GM21526 (cell line): Measurements from ENCODE around the gene HSPB3.
"Not testable (repeated sequence)": the region's sequence is repeated elsewhere in the genome, so short reads cannot be mapped to it uniquely, and the experiment has no call there.

ENCODE experiments used
- ATAC-seq: cut with Tn5 transposase; IDR thresholded peaks from one replicate; pipeline ENCODE4 v1.9.1; 2021; ENCODE audit warnings: moderate library complexity; ENCODE audit not compliant: unreplicated experiment, low FRiP score

The HSPB3 gene

DNA sequence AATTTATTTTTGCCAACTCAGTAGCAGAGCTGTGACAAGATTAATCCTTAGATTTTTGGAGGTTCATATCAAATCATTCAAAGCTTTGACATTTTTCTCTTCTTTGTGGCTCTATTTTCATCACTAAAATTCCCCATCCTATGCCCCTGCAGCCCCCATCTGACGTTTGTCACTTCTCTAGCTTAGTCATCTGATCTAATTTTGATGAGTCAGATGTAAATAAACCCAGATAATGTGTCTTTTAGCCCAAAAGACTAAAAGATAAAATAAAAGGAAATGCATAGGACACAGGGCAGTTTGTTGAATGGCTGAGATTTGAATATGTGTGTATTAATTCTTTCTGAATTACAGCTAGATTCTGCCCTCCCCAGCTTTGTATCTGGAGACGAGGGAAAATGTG lies 897 bp upstream of the HSPB3 start:
- no peak for ATAC-seq

DNA sequence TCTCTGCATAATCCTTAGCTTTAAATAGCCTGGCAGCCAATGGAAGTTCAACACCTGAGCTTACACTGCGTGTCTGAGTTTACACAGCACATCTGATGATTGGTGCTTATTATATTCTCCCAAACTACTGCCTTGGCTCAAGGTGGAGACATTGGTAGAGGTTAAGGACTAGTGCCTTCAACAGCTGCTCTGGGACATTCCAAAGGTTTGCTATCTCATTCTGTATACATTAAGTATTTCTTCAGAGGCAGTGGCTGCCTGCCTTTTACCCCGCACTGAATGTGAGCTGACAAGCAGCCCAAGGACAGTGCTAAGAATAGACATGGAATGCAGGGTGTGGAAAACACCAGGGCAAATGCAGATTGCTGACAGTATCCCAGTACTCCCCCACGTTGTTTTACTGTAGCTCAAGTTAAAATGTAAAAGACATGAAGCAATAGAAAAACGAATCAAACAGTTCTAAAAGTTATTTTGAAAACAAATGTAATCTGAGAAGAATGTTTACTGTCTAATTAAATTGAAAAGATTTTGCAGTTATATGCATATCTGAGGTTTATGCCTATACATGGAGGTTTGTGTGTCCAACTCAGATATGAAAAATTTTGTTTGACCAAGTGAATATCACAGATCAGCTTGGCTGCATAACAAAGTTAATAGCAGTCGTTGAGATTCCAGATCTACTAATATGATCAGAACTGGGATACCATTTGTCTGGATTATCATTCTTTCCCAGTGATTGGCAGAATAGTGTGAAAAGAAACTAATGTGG lies 1.8 kb downstream of the HSPB3 start:
- ATAC-seq = no peak

DNA sequence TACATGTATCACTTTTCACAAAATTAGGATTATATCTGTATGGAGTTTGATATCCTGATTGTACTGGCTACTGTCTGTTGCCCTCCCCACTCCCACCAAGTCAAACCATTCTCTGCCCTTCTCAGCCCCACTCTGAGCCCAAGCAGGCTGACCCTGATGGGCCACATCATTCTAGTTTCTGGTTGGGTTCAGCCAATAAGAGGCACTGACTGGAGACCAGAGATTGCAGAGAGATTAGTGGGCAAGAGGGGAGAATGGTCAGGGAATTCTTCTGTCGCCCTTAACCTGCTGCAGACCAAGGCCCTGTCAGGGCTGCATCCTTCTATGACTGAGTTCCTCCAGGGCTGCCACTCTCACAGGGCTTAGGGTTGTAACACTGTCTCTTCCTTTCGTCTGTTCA lies 2.7 kb downstream of the HSPB3 start:
- no peak for ATAC-seq

DNA sequence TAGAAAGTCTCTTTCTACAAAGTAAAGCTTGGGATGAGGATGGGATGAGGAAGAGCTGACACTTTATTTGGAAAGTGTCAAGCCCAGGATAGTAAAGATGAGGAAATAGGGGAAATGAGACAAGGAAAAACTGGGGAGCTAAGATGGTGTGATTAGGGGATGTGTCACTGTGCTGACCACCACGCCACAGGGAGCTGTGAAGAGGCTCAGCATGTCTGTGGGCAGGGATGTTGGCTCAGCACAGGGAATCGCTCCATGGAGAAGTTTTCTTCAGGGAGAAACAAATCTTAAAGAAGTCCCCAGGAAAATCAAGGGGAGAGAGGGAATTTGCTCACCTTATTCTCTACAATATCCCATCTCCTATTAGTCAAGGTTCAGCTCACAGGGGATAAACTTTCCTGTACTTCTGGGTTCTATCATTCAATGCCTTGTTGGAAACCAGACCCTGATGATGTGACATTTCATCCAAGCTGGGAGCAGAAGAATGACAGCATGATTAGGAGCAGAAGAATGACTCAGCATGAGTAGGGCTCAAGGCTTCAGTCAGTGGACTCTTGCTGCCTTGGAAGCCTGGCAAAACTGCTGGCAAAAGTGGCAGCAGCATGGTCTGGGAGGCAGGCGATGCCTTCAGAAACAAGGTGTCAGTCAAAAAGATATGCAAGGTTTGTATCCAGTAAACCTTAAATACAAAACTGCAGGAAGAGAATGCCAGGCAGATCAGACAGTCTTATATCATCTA lies 4.9 kb downstream of the HSPB3 start:
- no peak for ATAC-seq

DNA sequence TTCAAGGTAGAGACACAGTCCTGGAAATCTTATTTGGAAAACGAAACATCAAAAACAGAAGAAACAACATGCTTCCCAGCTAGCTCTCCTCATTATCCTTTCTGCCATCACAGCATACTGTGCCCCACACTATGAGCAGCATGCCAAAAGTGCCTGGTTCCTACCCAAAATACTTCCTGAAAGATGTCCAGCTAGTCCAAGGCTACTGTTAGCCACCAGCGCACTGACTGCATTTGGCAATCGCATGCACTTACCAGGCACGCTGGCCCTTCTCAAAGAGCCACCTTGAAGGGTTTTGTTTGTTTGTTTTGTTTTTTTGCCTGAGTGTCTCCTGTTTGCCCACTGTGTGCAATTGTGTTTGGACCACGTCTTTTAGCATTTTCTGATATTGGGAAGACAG lies 6.8 kb downstream of the HSPB3 start:
- ATAC-seq = no peak

DNA sequence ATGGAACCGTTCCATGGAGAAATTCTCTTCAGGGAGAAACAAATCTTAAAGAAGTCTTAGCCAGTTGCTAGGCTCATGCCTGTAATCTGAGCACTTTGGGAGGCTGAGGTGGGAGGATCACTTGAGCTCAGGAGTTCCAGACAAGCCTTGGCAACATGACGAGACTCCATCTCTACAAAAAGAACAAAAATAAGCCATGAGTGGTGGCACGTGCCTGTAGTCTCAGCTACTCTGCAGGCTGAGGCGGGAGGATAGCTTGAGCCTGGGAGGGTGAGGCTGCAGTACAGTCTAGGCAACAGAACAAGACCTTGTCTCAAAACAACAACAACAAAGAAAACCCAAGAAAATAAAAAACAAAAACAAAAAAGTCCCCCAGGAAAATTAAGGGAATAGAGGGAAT lies 8.2 kb downstream of the HSPB3 start:
- ATAC-seq = no peak

DNA sequence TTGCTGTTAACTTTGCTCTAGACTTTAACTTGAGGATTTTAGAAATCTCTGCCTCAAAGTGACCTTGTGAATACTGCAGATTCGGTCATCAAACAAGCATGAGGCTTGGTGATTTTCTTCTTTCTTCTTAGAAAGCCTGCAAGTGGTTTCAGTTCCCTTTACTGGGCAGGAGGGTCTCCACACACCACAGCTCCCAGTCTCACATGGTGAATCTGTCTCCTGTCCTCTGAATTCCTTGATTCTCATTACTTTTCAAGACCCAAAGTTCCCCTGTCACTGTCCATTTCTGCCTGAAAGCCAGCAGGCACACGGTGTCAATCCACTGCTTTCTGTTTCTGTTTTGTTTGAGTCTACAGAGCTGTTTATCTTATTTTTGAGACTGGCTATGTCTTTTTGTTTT lies 14.1 kb downstream of the HSPB3 start:
- ATAC-seq = peak; percentile 92

DNA sequence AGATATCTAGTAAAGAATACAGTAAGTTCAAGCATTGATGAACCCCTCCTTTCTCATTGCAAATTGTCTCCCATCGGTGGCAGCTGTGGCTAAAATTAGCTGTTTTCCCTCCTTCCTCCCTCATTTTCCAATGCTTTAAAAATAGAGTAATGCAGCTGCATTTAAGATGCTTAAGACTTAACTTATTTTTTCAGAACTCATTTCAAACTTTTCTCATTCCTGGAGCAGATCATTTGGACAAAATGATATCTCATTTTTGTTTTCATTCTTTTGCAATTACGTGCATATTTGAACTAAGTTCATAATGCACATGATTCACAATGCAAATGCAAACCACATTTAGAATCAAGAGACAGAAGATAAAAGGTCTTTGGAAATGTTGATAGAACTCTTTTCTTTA lies 14.6 kb downstream of the HSPB3 start:
- no peak for ATAC-seq

DNA sequence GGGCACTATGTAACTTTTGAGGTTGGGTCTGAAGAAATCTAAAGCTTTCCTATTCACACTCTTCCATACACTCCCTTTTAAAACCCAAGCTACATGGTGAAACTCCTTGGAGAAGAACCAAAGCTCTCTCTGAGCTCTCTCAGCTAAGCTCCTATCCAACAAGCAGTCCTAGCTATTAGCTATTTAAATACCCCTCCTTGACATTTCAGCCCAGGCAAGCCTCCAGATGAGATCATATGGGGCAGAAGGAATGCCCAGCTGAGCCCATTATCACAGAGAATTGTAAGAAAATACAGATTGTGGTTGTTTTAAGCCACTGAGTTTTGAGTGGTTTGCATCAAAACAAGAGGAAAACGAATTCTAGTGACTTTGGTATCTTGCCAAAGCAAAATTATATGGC lies 15.2 kb downstream of the HSPB3 start:
- no peak for ATAC-seq

DNA sequence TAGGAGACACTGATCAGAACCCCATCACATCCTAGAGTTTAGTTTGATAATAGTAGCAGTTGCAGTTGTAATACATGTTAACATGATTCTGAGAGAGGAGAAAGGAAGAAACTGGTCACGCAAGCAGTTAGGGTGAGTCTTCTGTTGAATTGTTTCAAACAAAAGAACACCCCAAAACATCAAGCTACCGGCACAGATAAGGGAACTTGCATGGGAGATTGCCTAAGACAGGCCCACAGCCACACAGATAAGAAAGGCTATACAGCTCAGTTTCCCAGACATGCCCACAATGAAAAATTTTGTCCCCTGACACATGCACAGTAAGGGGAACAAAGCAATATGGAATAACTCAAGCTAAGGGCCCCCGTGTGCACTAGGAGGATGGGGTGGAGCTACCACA lies 15.9 kb downstream of the HSPB3 start:
- ATAC-seq = no peak

DNA sequence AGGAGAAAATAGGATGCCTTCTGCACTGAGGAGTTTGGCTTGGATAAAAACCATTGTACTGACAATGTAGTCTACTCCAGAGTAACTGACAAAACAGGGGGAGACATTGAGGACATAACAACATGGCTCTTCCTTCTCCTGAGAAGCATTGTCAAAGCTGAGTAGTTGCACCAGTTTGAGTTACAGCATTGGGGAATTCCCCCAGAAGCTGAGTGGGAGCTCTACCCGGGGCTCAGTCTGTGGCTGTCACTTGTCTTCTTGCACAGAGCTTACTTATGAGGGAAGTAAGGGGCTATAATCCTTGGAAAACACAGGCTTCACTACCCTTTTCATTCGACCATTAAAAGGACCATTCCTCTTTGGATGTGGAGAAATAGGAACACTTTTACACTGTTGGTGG lies 21.2 kb downstream of the HSPB3 start:
- ATAC-seq = no peak

DNA sequence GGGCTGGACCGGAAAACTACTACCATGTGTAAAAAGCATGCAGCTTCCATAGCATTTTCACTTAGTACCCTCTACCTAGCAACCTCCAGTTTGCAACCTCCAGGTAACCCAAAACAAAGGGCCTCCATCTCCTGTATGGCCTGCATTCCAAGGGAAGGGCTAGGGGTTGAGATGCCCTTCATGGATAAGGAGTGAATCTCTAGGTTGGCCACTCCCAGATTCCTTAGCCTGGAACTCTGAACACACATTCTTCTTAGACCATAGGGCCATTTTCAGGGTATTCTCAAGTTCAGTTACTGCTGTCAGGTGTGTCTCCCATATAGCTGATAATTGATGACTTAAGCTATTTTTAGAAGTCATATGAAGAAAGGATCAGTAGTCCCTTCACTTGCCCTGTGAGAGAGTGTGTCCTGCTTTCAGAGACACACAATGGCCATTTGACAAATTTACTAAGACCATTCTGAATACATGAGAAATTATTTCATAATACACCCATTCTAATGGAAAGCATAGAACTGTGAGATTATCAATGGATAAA lies 22.5 kb downstream of the HSPB3 start:
- no peak for ATAC-seq

DNA sequence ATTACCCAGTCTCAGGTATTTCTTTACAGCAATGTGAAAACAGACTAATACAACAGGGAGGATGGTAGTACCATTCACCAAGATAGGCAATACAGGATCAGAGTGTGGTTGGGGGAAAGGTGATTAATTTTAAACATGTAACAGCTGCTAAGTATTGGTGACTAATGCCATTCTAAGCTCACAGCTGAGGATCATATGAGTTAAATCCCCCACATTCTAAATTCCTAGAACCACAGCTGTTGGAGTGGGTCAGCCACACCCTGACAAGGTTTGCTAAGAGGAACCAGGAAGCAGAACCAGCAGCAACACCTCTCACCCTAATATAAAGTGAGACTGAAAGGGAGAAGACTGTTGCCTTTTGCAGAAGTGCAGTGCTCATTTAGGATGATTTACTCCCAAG lies 24.8 kb downstream of the HSPB3 start:
- ATAC-seq = no peak

DNA sequence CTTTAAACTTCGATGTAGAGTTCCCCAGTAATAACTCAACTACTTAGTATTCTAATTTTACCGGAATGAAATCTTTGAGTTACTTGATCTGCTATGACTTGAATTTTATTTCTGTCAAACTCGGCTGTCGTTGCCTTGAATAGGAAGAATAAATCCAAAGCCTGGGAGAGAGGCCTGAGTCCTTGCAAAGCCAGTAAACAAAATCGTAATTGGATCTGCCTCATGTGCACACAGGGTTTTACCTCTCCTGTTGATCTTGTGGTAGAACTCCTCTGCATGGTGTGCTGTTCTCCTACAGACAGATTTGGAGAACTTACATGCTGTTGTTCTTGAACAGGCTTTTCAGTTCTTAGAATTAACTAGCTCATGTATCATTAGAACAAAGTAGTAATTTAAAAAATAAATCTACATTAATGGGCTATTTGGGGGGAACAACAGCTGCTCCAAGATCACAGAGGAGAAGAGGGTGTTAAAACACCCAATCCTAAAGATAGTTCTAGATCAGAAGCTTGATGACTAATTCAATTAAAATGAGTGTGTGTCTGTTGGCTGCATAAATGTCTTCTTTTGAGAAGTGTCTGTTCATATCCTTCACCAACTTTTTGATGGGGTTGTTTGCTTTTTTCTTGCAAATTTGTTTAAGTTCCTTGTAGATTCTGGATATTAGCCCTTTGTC lies 28.9 kb downstream of the HSPB3 start:
- no peak for ATAC-seq

DNA sequence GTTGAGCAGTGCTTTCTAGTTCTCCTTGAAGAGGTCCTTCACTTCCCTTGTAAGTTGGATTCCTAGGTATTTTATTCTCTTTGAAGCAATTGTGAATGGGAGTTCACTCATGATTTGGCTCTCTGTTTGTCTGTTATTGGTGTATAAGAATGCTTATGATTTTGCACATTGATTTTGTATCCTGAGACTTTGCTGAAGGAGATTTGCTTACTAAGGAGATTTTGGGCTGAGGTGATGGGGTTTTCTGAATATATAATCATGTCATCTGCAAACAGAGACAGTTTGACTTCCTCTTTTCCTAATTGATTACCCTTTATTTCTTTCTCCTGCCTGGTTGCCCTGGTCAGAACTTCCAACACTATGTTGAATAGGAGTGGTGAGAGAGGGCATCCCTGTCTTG lies 30.2 kb downstream of the HSPB3 start:
- ATAC-seq = not testable (repeated sequence)

DNA sequence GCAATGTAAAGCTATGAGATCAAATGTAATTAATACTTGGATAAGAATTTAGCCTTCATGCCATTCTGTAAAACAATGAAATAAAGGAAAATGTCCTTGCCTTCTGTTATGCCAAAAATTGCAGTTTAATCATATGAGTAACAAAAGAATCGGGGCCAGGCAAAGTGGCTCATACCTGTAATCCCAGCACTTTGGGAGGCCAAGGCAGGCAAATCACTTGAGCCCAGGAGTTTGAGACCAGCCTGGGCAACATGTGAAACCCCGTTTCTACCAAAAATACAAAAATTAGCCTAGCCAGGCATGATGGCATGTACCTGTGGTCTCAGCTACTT lies 34.1 kb downstream of the HSPB3 start:
- not testable (repeated sequence) for ATAC-seq

DNA sequence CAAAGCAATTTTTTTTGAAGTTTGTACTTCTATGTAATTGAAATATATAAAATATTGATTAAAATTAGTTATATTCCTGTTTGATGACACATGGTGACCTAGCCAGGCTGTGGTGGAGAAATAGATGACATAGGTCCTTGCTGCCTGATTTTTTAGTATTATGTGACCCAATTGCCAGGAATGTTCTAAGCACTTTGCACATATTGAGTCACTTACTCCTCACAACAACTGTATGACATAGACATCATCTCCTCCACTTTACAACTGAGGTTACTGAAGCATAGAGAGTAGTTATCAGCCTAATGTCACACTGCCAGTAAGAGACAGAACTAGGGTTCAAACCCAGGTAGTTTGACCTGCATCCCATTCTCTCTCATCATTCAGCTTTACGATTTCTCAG lies 35.8 kb downstream of the HSPB3 start:
- no peak for ATAC-seq

DNA sequence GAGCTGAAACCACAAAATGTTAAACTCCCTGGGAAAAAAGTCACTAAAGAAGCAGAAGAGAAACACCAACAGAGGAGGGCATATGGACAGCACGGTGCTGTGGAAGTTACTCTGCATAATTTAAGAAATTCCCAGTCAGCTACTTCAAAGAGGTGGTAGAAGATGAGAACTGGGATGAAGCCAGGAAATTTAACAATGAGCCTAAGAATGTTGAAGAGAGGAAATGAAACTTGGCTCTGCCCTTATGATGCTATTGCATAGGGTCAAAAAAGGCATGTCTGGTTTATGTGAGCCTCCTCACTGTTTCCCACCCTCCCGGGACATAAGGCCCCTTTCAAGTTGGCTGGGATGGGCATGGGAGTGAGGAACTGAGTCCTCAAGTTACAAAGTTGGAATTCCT lies 36.7 kb downstream of the HSPB3 start:
- no peak for ATAC-seq

DNA sequence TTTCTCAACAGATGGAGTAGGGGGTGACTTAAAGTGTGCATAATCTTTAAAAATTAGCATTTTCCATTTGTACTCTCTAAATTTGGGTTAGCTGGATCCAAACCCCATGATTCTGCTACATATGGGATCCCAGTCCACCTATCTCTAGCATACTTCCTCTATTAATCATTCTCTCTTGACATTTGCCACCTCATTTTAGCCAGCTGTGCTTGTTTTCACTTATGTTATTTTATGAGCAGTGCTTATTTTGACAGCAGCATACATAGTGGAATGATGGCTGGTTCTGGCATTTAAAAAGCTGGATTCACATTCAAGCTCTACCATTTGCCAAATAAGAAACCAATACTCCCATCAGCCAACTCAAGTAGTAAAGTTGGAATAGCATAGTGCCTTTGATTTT lies 39.5 kb downstream of the HSPB3 start:
- ATAC-seq = no peak
